ENCODE results near the gene COMMD4.

Gene COMMD4

GRCh38 chr15:75349851-75350588, 14.2 kb downstream of the COMMD4 start:
- no peak overlapping the region for H3K4me3 ChIP-seq
- no peak for DNase-seq (ENCODE audit: low spot score)
- no peak overlapping the region for H3K27ac ChIP-seq
- no peak for TF ChIP-seq CTCF (IDR thresholded peaks at IDR 0.05)

- Histone ChIP-seq H3K4me3 (no peak overlapping the region), H3K27ac (no peak overlapping the region)
- no peak for TF ChIP-seq CTCF (IDR thresholded peaks at IDR 0.05)
- no peak for DNase-seq (ENCODE audit: low spot score)
These were observed 14.9 kb downstream of the COMMD4 start for GRCh38 chr15:75350601-75351361.

GRCh38 chr15:75352186-75353080, 16.6 kb downstream of the COMMD4 start:
- no peak overlapping the region for H3K27ac ChIP-seq
- no peak for DNase-seq (ENCODE audit: low spot score)
- no peak for TF ChIP-seq CTCF (IDR thresholded peaks at IDR 0.05)

GRCh38 chr15:75353604-75354003, 17.7 kb downstream of the COMMD4 start:
- DNase-seq (ENCODE audit: low spot score), result no peak

More at GRCh38 chr15:75352186-75353080, 16.6 kb downstream of the COMMD4 start:
- H3K4me3 ChIP-seq, result no peak overlapping the region

GRCh38 chr15:75354454-75354853, 18.6 kb downstream of the COMMD4 start:
- H3K27ac ChIP-seq, result no peak overlapping the region
- TF ChIP-seq CTCF (IDR thresholded peaks at IDR 0.05), result no peak
- no peak overlapping the region for H3K4me3 ChIP-seq
- no peak for DNase-seq (ENCODE audit: low spot score)

More at GRCh38 chr15:75353604-75354003, 17.7 kb downstream of the COMMD4 start:
- no peak overlapping the region for H3K27ac ChIP-seq
- TF ChIP-seq CTCF (IDR thresholded peaks at IDR 0.05), result no peak
- no peak overlapping the region for H3K4me3 ChIP-seq

- Histone ChIP-seq H3K27ac (no peak overlapping the region), H3K4me3 (no peak overlapping the region)
- DNase-seq (ENCODE audit: low spot score), result no peak
- TF ChIP-seq CTCF (IDR thresholded peaks at IDR 0.05), result no peak
These were observed 19.5 kb downstream of the COMMD4 start for GRCh38 chr15:75355369-75355768.
